A549 (cell line): ENCODE results near the gene CRTC2. TPM values are rescaled to one million over a fixed set of nuclear protein-coding genes. Genes with fewer than 3 reads are reported as not detected.

Source experiments
- ATAC-seq, 2 experiments: fragments of 200-7000 bp in 1 of 2; fragments of >200 bp in 1 of 2; cut with Nextera tagmentation in 1 of 2; cut with Tn5 transposase in 1 of 2; 3 replicates each; pipeline versions ENCODE4 v1.8.0 to v1.9.1; 2018 to 2020; ENCODE audit warnings: mild to moderate bottlenecking in 1 of 2, moderate library complexity in 1 of 2
- CTCF ChIA-PET: fragments of 300-600 bp; sonication (Branson Sonifier 250); formaldehyde crosslinking; extraction: SDS; loops from one replicate; lab custom pipeline; 2021; ENCODE audit warnings: antibody characterized with exemption, inconsistent platforms; lab: Yijun Ruan, JAX
- POLR2A ChIA-PET: fragments of 350-600 bp; formaldehyde crosslinking; extraction: SDS; loops from one replicate; lab custom pipeline; 2021; ENCODE audit warnings: antibody characterized with exemption, inconsistent platforms; lab: Yijun Ruan, JAX
- DNase-seq, 2 experiments: peaks; one replicate each; pipeline versions ENCODE4 v3.0.0 to v3.0.0-alpha.2; 2011 to 2016; ENCODE audit warnings: low read depth in 1 of 2, low spot score in 1 of 2
- FAIRE-seq: peaks from 2 replicates; lab custom pipeline; 2011; peaks lifted over from hg19 to GRCh38; lab: Jason Lieb, UNC
- H3K27ac ChIP-seq, 2 experiments: fragments of >200 bp; sonication (Bioruptor Twin); formaldehyde crosslinking; 3 replicates each; pipeline ENCODE4 v1.5.1; 2016 to 2017
- H3K4me1 ChIP-seq: fragments of >200 bp; sonication (Bioruptor Twin); formaldehyde crosslinking; 3 replicates; pipeline ENCODE4 v1.6.1; 2016
- H3K4me2 ChIP-seq: fragments of >200 bp; sonication (Bioruptor Twin); formaldehyde crosslinking; 3 replicates; pipeline ENCODE4 v1.6.1; 2016
- H3K4me3 ChIP-seq: fragments of >200 bp; sonication (Bioruptor Twin); formaldehyde crosslinking; 3 replicates; pipeline ENCODE4 v1.5.1; 2016
- H3K9me3 ChIP-seq: fragments of >200 bp; sonication (Bioruptor Twin); formaldehyde crosslinking; 3 replicates; pipeline ENCODE4 v1.6.1; 2016
- CHD2 ChIP-seq: fragments of 150-350 bp; IDR thresholded peaks from 2 replicates; pipeline ENCODE4 v1.6.1; 2014; ENCODE audit warnings: low read length; ENCODE audit not compliant: partially characterized antibody
- CHD4 ChIP-seq: fragments of 200-600 bp; sonication (generic); IDR thresholded peaks from 2 replicates; pipeline ENCODE4 v1.6.1; 2016; ENCODE audit warnings: antibody characterized with exemption, mild to moderate bottlenecking, borderline replicate concordance
- EP300 ChIP-seq, 2 experiments: fragments of >200 bp; sonication (Bioruptor Twin); formaldehyde crosslinking; IDR thresholded peaks; 2 replicates in 1 of 2; 3 replicates in 1 of 2; pipeline ENCODE4 v1.6.1; 2016 to 2017
- GATA3 ChIP-seq: IDR thresholded peaks from 2 replicates; pipeline ENCODE4 v1.6.1; 2012; ENCODE audit warnings: borderline replicate concordance
- HEYL ChIP-seq: fragments of 250-450 bp; sonication (Bioruptor Pico); IDR thresholded peaks from 2 replicates; pipeline ENCODE4 v1.8.0; 2021; ENCODE audit warnings: mild to moderate bottlenecking, moderate library complexity
- HOXA7 ChIP-seq: fragments of 250-450 bp; sonication (Bioruptor Pico); IDR thresholded peaks from 2 replicates; pipeline ENCODE4 v1.5.0; 2020; ENCODE audit warnings: mild to moderate bottlenecking, moderate library complexity
- HOXB5 ChIP-seq: fragments of 250-450 bp; sonication (Bioruptor Pico); IDR thresholded peaks from 2 replicates; pipeline ENCODE4 v1.5.0; 2020; ENCODE audit warnings: mild to moderate bottlenecking, moderate library complexity
- JUN ChIP-seq, 2 experiments: fragments of >200 bp; sonication (Bioruptor Twin); formaldehyde crosslinking; IDR thresholded peaks; 2 replicates in 1 of 2; 3 replicates in 1 of 2; pipeline ENCODE4 v1.6.1; 2016 to 2017
- MAFK ChIP-seq: fragments of 450-650 bp; IDR thresholded peaks from 2 replicates; pipeline ENCODE4 v1.6.1; 2014; ENCODE audit not compliant: partially characterized antibody
- MAX ChIP-seq: IDR thresholded peaks from 2 replicates; pipeline ENCODE4 v1.6.1; 2012
- NR3C1 ChIP-seq: fragments of >200 bp; sonication (Bioruptor Twin); formaldehyde crosslinking; IDR thresholded peaks from 3 replicates; pipeline ENCODE4 v1.6.1; 2017
- PBX3 ChIP-seq: IDR thresholded peaks from 2 replicates; pipeline ENCODE4 v1.6.1; 2012
- POLR2AphosphoS2 ChIP-seq: conservative IDR thresholded peaks from 2 replicates; pipeline ENCODE4 v1.6.1; 2012; ENCODE audit warnings: low read length, improper control_type of control experiment, inconsistent platforms
- REST ChIP-seq: fragments of 200-600 bp; sonication (generic); IDR thresholded peaks from 2 replicates; pipeline ENCODE4 v1.6.1; 2016; ENCODE audit warnings: antibody characterized with exemption, mild to moderate bottlenecking, moderate library complexity
- TFCP2L1 ChIP-seq: fragments of 250-450 bp; sonication (Bioruptor Pico); IDR thresholded peaks from 2 replicates; pipeline ENCODE4 v1.5.0; 2021; ENCODE audit warnings: mild to moderate bottlenecking
- TP53 ChIP-seq: fragments of 250-450 bp; sonication (Bioruptor Pico); IDR thresholded peaks from 2 replicates; pipeline ENCODE4 v1.5.0; 2021; ENCODE audit warnings: mild to moderate bottlenecking, moderate library complexity
- ZSCAN20 ChIP-seq: fragments of 250-450 bp; sonication (Bioruptor Pico); IDR thresholded peaks from 2 replicates; pipeline ENCODE4 v1.8.0; 2022; ENCODE audit warnings: mild to moderate bottlenecking, moderate library complexity
- WGBS: methylation state at CpG from one replicate; pipeline ENCODE4 v1.1.6; 2017; ENCODE audit errors: missing lambda C conversion rate; 5-methylcytosine and 5-hydroxymethylcytosine counted together
- polyA plus RNA-seq, 4 experiments: library from polyadenylated mRNA; depleted of rRNA in 3 of 4; stranded (reverse); fragments of >200 nt; fragmentation: RNase III in 1 of 4; extraction: RNeasy Plus Mini Kit Qiagen cat#74134 plus additional on column Dnase treatment in 1 of 4; gene quantifications; 2 replicates in 3 of 4; 3 replicates in 1 of 4; pipeline ENCODE4 v1.2.3, GENCODE V29; 2011 to 2017
- TF ChIP-seq, protein P1 (sequence below): fragments of 150-350 bp; IDR thresholded peaks from 2 replicates; pipeline ENCODE4 v1.6.1; 2014; ENCODE audit warnings: low read depth, mild to moderate bottlenecking, low read length
- TF ChIP-seq, protein P2 (sequence below): fragments of 250-450 bp; sonication (Bioruptor Pico); IDR thresholded peaks from 2 replicates; pipeline ENCODE4 v1.5.0; 2020; ENCODE audit warnings: low read depth, mild to moderate bottlenecking, moderate library complexity

Gene CRTC2
- polyA plus RNA-seq, 2 of the 4 experiments (the other 2 are of a cell fraction) = 19.7 to 22.3 TPM

DNA sequence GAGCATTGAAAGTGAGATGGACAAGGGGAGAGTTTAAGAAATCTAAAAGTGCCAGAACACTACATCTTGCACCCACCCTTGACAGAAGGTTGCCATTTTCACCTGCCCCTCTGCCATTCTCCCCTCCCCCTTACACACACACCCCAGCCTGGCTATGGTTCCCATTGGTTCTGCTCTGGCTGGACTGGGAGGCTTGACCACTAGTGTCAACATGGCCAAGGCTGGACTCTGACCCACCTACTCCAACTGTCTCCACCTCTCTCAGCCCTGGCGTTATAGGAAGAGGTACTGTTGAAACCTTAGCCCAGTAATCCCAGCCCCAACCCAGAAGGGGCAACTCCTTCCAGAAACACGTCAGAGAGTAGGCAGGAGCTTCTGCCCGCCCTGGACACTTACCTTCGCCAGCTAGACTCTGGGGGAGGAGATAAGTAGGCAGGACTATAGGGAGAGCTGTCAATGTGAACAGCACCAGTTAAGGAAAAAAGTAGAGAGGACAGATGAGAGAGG is 4.5 kb downstream of the CRTC2 start:
- 70% methylated on average over 4 of the region's 4 CpGs for WGBS
- no peaks in the 10 kb centered on the region for H3K9me3 ChIP-seq
- no peak overlapping the region for H3K27ac ChIP-seq
- H3K4me2 ChIP-seq = no peak overlapping the region
- DNase-seq = no peak
- no peak for FAIRE-seq
- peaks cover 15% of the 10 kb centered on the region for H3K4me1 ChIP-seq
- TF ChIP-seq, protein P1, sequence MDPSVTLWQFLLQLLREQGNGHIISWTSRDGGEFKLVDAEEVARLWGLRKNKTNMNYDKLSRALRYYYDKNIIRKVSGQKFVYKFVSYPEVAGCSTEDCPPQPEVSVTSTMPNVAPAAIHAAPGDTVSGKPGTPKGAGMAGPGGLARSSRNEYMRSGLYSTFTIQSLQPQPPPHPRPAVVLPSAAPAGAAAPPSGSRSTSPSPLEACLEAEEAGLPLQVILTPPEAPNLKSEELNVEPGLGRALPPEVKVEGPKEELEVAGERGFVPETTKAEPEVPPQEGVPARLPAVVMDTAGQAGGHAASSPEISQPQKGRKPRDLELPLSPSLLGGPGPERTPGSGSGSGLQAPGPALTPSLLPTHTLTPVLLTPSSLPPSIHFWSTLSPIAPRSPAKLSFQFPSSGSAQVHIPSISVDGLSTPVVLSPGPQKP = no peak
- TF ChIP-seq HEYL (CRISPR knock-in tag) (no peak), MAX (no peak), POLR2AphosphoS2 (no peak), TFCP2L1 (CRISPR knock-in tag) (no peak), MAFK (no peak), HOXA7 (CRISPR knock-in tag) (no peak), CHD4 (no peak), PBX3 (no peak), TP53 (CRISPR knock-in tag) (no peak), EP300 (IDR thresholded peaks at IDR 0.05) (no peak), REST (no peak)
- no peak for ATAC-seq
- H3K4me3 ChIP-seq = no peak overlapping the region
- CTCF ChIA-PET = interaction anchor here (0.5 to 7.5 kb wide), 4 partner anchors 9 to 357 kb away, joined by 3 to 75 read pairs (median 20); partner anchors contain the start of genes CREB3L4, DENND4B and RAB13
- POLR2A ChIA-PET = interaction anchor here (1.6 kb wide), 1 partner anchor 14 kb away, joined by 5 read pairs; the partner anchor contains the start of gene CREB3L4

DNA sequence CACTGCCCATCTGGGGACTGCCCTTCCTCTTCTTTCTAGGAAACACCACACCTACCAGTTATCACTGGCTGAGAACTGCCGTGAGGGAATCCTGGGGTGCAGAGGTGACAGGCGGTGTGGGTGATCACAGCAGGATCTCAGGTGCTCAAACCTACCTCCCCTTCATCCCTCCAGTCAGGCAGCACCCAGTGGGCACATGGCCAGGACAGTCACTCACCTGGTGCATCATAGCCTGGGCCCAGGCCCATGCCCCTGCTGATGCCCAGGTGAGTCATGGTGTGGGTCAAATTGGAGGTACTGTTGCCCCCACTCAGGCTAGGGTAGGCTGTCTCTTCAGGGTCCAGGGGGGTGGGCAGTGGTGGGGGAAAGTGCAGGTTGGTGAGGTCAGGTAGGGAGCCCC is 6.6 kb downstream of the CRTC2 start:
- H3K27ac ChIP-seq = no peak overlapping the region
- ChIA-PET POLR2A (no interaction called here), CTCF (no interaction called here)
- no peak for TF ChIP-seq ZSCAN20 (CRISPR knock-in tag)
- TF ChIP-seq HOXB5 (CRISPR knock-in tag) = no peak
- TF ChIP-seq CHD2 = no peak
- no peak for TF ChIP-seq GATA3
- TF ChIP-seq JUN (IDR thresholded peaks at IDR 0.05) = no peak
- TF ChIP-seq NR3C1 = no peak
- TF ChIP-seq, protein P2, sequence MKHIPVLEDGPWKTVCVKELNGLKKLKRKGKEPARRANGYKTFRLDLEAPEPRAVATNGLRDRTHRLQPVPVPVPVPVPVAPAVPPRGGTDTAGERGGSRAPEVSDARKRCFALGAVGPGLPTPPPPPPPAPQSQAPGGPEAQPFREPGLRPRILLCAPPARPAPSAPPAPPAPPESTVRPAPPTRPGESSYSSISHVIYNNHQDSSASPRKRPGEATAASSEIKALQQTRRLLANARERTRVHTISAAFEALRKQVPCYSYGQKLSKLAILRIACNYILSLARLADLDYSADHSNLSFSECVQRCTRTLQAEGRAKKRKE = no peak
- TF ChIP-seq REST = no peak
- no peak for TF ChIP-seq HEYL (CRISPR knock-in tag)
- WGBS = 94% methylated on average over 2 of the region's 2 CpGs
- H3K4me3 ChIP-seq = no peak overlapping the region
- H3K4me1 ChIP-seq = peaks cover 9% of the 10 kb centered on the region
- ATAC-seq (no peak), FAIRE-seq (no peak), DNase-seq (no peak)
- no peaks in the 10 kb centered on the region for H3K9me3 ChIP-seq
- no peak overlapping the region for H3K4me2 ChIP-seq
